ENCODE results near the gene MINDY2.
"Not testable (repeated sequence)": the region's sequence is repeated elsewhere in the genome, so short reads cannot be mapped to it uniquely, and the experiment has no call there.

MINDY2 gene

GRCh38 chr15:58760385-58761009 is 10.6 kb upstream of the MINDY2 start:
- in situ Hi-C loops (cut with HindIII; ENCODE audit: low pct_ligation_motif_present, low sequenced_read_pairs): no loop called here
- TF ChIP-seq CTCF (IDR thresholded peaks at IDR 0.05; ENCODE audit: low read depth, low read length, missing control alignments): no peak
- DNase-seq: no peak
- Histone ChIP-seq H3K27me3 (replicated peaks) (no peaks in the 10 kb centered on the region), H3K27ac (no peak overlapping the region), H3K4me3 (ENCODE audit: low read depth, low read length) (no peak overlapping the region), H3K36me3 (replicated peaks) (no peaks in the 10 kb centered on the region)

DNA sequence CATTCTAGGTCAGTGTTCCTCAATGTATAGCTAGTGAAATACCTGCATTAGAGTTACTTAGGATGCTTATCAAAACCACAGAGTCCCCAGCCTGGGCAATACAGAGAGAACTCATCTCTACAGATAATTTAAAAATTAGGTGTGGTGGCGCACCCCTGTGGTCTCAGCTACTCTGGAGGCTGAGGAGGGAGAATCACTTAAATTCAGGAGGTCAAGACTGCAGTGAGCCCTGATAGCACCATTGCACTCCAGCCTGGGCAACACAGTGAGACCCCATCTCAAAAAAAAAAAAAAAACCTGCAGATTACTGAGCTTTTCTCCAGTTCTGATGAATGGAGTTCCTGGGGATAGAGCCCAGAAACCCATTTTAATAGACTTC is 10.1 kb upstream of the MINDY2 start:
- H3K4me3 ChIP-seq (ENCODE audit: low read depth, low read length): no peak overlapping the region
- in situ Hi-C loops (cut with HindIII; ENCODE audit: low pct_ligation_motif_present, low sequenced_read_pairs): no loop called here
- H3K27me3 ChIP-seq (replicated peaks): no peaks in the 10 kb centered on the region
- DNase-seq: no peak
- no peak overlapping the region for H3K27ac ChIP-seq
- H3K36me3 ChIP-seq (replicated peaks): no peaks in the 10 kb centered on the region
- TF ChIP-seq CTCF (IDR thresholded peaks at IDR 0.05; ENCODE audit: low read depth, low read length, missing control alignments): peak; percentile 21

DNA sequence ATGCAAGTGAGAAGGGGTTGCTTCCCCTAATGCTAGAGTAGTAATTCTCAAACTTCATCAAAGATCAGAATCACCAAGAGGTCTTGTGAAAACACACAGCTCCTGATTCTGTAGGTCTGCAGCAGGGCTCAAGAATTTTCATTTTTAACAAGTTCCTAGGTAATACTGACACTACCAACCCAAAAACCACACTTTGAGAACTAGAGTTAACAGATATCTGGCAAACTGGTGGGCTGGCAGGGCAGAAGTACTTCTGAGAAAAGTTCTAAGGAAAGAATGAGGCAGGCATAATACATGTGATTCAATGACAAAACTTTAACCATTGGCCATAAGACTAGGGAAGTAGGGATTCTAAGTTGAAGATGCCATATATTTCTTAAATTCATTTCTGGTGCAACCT is 8.8 kb upstream of the MINDY2 start:
- H3K27me3 ChIP-seq (replicated peaks): no peaks in the 10 kb centered on the region
- TF ChIP-seq CTCF (IDR thresholded peaks at IDR 0.05; ENCODE audit: low read depth, low read length, missing control alignments): no peak
- no peak for DNase-seq
- H3K4me3 ChIP-seq (ENCODE audit: low read depth, low read length): no peak overlapping the region
- no peak overlapping the region for H3K27ac ChIP-seq
- no peaks in the 10 kb centered on the region for H3K36me3 ChIP-seq (replicated peaks)
- in situ Hi-C loops (cut with HindIII; ENCODE audit: low pct_ligation_motif_present, low sequenced_read_pairs): no loop called here

- Histone ChIP-seq H3K36me3 (replicated peaks) (no peaks in the 10 kb centered on the region), H3K27me3 (replicated peaks) (no peaks in the 10 kb centered on the region), H3K4me3 (ENCODE audit: low read depth, low read length) (no peak overlapping the region), H3K27ac (no peak overlapping the region)
- in situ Hi-C loops (cut with HindIII; ENCODE audit: low pct_ligation_motif_present, low sequenced_read_pairs): no loop called here
- no peak for TF ChIP-seq CTCF (IDR thresholded peaks at IDR 0.05; ENCODE audit: low read depth, low read length, missing control alignments)
- DNase-seq: no peak
Measured at GRCh38 chr15:58762731-58763130, 8.4 kb upstream of the MINDY2 start.

DNA sequence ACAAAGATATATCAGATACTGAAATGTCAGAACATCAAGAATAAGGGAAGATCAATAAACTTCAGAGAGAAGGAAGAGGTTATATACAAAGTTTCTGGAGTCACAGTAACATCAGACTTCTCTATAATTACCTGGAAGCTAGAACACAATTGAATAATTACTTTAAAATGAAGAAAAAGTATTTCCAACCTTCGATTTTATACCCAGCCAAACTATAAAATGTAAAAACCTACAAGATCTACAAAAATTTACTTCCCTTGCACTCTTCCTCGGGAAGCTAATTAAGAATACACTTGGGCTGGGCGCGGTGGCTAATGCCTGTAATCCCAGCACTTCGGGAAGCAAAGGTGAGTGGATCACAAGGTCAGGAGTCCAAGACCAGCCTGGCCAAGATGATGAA is 6.6 kb upstream of the MINDY2 start:
- Histone ChIP-seq H3K27me3 (replicated peaks) (no peaks in the 10 kb centered on the region), H3K36me3 (replicated peaks) (no peaks in the 10 kb centered on the region), H3K4me3 (ENCODE audit: low read depth, low read length) (no peak overlapping the region), H3K27ac (no peak overlapping the region)
- DNase-seq: no peak
- no peak for TF ChIP-seq CTCF (IDR thresholded peaks at IDR 0.05; ENCODE audit: low read depth, low read length, missing control alignments)
- in situ Hi-C loops (cut with HindIII; ENCODE audit: low pct_ligation_motif_present, low sequenced_read_pairs): no loop called here

DNA sequence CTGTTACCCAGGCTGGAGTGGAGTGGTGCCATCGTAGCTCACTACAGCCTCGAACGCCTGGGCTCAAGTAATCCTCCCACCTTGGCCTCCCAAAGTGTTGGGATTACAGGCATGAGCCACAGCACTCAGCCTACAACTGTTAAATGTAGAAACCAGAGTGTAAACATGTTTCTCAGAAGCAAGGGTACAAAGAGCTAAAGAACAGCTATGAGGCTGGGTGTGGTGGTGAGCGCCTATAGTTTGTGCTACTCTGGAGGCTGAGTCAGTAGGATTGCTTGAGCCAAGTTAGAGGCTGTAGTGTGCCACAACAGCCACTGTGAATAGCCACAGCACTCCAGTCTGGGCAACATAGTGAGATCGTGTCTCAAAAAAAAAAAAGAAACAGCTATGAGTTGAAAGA is 4.8 kb upstream of the MINDY2 start:
- Histone ChIP-seq H3K4me3 (ENCODE audit: low read depth, low read length) (no peak overlapping the region), H3K27ac (no peak overlapping the region), H3K27me3 (replicated peaks) (no peaks in the 10 kb centered on the region), H3K36me3 (replicated peaks) (no peaks in the 10 kb centered on the region)
- no peak for TF ChIP-seq CTCF (IDR thresholded peaks at IDR 0.05; ENCODE audit: low read depth, low read length, missing control alignments)
- no peak for DNase-seq
- in situ Hi-C loops (cut with HindIII; ENCODE audit: low pct_ligation_motif_present, low sequenced_read_pairs): no loop called here

DNA sequence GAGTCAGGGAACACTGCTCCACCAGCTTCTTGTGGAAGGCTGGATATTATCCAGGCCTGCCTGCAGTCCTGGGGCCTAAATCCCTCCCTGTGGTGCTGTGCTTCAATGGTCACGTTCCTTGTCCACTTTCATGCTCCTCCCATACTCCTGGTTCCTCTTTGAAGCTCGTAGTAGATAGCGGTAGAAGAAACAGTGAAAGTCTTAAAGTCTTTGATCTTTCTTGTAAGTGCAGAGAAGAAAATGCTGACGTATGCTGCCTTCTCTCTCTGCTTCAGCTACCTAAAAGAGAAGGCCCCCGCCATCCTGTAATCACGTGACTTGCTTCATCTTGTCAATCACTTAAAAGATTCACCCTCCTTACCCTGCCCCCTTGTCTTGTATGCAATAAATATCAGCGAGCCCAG is 2.5 kb upstream of the MINDY2 start:
- H3K36me3 ChIP-seq (replicated peaks); in situ Hi-C loops (cut with HindIII; ENCODE audit: low pct_ligation_motif_present, low sequenced_read_pairs); H3K27me3 ChIP-seq (replicated peaks); DNase-seq; H3K4me3 ChIP-seq (ENCODE audit: low read depth, low read length); H3K27ac ChIP-seq: not testable (repeated sequence)

Measured in brain microvascular endothelial cell (primary cell).